Activated CD4-positive, alpha-beta T cell treated with anti-CD3 and anti-CD28 coated beads, Interleukin-2, Interleukin-4, amounts not matched to agents 100 ng/mL and 50 ng/mL, durations not matched to agents 16 hours and 8 hours (primary cell): ENCODE data around the gene AMPD3.

Source experiments
- DNase-seq: peaks from one replicate; pipeline ENCODE4 v3.0.0-alpha.2; 2020; ENCODE audit warnings: low spot score

Gene AMPD3

DNA sequence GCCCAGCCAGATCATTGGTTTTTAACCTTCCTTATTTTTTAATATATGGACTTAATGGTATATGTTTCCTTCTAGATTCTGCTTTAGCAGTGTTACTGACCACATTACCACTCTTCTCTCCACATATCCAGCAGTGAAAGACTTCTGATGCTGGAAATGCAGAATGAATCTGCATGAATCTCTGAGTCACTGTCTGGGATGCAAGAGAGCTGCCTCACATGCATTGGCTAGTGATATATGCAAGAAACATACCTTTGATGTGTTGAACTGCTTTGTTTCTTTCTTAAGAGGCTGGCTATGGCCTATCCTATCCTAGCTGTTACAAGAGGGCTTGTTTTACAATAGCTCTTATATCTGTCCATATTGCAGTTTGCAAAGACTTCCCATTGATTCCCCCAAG, 16.6 kb upstream of the AMPD3 start:
- no peak for DNase-seq

DNA sequence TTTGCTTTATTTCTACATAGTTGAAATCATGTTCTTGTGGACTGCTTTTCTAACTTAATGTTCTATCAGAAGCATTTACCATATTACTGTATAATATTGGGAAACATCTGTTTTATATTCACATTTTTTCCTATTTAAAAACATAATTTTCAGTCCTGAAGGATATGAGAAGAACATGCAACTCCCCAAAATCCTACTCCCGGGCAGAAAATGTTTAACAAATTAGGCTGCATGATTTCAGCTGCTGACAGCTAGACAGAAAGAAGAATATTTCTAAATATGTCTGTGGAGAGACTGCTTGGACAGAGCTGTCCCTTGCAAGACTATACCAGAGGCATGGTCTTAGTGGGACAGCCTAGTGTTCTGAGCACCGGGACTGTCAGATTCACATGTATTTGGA, 15.7 kb upstream of the AMPD3 start:
- DNase-seq, result no peak

DNA sequence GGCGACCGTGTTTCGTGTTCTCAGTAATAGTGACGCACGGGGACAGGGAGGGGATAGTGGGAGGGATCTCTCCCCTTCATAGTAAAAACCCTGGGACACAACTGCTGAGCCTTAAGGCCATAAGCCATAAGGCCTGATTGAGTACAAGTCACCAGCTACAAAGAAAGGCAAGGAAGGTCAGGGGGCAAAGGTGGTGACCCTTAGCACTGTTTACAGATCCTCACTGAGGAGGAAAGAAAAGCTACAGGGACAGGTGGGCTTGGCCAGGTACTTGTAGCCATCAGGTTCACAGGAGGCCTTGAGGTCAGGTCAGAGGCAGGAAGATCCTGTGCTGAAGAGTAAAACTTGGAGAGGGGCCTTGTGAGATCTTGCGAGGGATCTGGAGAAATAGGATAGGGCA, 15.1 kb upstream of the AMPD3 start:
- no peak for DNase-seq

DNA sequence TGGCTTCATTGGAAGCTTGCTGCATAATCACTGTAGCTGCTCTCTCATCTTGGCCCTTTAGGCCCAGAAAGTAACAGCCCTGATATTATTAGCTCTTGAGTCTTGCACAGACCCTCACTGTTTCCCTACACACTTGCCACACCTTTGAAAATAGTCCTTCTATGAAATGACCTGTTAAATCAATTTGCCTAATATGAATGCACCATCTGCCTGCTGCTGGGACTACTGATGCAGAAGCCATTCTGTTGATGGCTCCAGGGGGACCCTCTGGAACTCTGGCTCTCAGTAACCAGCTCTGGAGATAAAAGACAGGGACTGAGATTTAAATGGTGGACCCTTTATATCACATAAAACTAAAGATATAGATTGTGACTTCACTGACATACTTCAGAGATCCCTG, 14.7 kb upstream of the AMPD3 start:
- no peak for DNase-seq

DNA sequence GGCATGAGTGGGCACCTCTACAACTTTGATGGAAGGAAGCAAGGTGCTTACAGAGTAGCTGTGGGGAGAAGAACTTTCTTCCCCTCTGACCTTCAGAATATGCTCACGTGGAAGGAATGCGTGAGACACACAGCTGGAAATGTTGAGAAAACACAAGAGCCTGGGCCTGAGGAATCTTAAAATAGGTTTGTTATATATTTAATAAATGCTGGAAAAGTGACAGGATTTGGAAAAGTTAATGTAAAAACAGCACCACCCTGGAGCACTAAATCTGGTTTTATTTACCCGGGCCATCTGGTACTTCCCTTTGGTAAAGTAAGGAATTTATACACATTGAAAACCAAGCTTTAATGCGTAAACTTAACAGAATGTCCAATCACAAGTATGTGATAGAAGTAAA, 14.0 kb upstream of the AMPD3 start:
- no peak for DNase-seq

DNA sequence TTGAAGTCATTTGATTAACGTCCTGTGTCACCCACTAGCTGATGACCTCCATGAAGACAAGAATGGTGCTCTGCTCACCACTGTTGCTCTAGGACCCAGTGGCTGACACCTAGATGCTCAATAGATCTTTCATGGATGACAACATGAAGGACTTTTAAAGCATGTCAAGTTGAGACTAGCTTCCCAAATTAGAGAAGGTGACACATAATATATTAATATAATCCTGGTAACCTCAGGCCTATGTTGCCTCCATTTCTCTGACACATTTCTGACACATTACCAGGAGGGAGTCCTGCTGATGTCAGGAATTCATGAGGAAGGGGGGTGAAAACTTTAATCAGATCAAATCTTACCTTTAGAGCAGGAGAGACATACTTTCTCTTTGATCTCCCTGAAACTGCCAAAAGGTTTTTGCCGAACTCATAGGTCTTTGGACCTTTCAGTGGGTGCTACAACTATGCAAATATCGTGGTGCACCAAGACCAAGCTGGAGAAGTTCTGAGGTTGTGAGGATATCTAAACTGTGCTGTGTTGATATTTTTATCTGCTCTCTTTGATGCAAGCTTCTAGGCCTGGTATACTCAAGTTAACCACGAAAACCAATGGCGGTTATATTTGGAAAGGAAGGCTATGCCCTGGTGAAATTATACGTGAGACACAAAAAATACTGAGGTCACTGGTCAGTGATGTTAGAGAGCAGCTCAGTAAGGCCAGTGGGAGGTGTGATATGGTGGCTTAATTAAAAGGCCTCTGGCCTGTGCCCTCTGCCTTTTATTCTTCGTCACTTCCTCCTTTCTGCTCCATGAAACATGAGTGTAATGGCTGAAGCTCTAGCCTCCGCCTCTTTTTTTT, 13.2 kb upstream of the AMPD3 start:
- DNase-seq, result peak; percentile 19

DNA sequence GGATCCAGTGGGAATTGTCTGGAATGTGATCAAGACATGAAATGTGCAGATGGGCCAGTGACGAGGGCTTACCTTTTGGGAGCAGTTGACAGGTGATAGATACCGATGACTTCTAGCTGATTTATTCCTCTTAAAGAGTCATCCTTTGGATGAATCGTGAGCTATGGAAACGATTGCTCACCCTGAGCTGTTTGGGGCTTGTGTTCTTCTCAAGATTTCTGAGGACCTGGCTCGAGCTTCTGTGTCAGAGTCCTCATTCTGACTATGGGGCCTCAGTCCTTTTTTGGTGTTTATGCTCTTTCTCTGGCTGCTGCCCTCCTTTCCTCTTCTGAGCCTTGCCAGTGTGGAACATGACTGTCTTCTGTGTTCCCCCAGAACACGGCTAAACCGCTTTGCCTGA, 11.9 kb upstream of the AMPD3 start:
- DNase-seq, result no peak

DNA sequence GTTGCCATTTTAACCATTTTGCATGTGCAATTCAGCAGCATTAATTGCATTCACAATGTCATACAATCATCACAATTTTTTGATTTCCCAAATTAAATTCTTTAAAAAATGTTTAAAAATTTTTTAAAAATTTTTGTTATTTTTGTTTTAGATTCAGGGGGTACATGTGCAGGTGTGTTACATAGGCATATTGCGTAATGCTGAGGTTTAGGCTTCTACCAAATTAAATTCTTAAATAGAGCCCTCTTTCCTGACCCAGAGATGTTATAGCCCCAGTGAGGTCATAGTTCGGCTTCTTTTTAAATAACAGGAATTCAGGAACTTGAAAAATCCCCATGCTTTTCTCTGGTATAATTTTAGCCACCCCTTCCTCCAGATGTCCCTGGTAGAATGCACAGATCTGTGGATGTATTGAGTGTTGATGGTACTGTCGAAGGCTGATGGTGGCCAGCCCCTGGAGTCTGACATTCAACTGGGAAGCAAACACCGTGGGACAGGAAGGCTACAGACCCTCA, 11.3 kb upstream of the AMPD3 start:
- no peak for DNase-seq

DNA sequence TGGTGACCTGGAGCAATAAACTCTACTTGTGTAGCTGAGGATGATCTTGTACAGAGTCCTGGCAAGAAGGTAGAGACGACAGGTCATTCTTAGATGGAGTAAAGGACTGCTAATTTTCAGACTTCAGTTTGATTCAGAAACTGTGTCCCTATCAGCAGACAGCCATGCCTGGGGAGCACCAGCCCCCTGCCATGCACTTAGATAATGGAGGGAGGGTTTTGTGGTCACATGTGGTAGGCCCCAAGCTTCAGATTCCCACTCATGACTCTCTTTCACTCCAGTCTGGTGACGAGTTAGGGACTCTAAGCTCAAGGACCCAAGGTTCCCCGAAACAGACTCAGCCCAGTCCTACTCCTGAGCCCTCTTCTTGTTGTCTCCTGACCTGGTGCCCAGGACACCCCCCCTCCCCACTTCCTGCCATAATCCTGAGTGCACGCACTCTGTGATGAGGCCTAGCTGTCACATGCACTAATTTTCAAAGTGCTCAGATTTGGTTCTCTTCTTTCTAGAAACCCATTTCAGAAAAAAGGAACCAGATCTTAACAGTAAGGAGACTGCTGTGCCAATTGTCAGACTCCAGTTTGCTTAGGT, 10.2 kb upstream of the AMPD3 start:
- DNase-seq, result no peak

DNA sequence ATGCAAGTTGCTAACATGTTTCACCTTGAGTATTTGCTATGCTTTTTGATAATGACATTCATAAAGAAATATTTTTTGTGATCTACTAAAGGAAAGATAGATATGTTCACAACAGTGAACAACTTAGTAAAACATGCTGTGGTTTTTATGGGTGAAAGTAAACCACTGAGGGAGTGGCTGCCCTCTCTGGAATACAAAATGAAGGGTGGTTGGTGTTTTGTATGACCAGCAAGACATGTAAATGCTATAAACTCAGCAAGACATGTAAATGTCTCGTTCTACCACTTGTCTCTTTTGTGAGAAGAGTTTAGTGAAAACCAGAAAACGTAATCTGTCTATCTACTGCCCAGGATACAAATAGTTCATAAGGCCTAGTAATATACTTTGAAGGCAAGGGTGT, 7.6 kb upstream of the AMPD3 start:
- DNase-seq, result no peak

DNA sequence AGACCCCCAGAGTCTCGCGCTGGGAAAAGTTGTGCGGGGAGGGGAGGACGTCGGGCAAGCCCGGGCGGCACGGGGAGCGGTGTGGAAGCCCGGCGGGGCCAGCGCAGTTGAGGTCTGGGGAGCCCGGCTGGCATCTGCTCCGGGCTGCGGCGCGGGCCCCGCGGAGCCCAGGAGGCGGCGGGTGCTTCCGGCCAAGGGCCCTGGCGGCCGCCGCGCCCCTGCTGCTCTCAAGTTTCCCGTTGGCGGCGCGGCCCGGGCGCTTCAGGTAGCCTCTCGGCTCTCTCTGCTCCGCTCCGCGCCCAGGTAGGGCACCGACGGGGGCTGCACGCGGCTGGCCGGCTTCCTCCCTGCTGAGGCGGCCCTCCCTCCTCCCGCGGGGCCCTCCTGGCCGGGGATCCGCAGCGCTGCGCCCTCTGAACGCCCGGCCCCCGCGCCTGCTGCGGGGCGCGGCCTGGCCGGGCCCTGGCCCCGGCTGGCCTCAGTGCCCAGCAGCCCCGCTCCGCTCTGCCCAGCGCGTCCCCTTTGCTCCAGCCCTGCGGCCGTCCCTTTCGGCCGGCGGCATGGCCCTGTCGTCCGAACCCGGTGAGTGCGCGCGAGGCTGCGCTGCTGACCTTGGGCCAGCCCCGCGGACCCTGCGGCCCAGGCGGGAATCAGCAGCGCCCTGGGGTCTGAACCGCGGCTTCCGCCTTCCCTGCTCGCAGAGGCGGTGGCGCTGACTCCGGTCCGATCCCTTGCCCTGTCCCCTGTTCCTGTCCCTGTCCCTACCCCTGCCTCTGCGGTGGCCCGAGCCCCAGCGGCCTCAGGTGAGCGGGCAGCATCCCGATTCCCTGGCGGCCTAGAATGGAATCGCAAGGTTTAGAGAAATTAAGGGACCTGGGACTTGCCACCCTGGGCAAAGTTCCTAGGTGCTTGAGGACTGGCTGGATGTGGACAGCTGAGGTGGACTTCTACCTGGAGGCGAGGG, 4.3 kb upstream of the AMPD3 start:
- DNase-seq, result peak; percentile 44

DNA sequence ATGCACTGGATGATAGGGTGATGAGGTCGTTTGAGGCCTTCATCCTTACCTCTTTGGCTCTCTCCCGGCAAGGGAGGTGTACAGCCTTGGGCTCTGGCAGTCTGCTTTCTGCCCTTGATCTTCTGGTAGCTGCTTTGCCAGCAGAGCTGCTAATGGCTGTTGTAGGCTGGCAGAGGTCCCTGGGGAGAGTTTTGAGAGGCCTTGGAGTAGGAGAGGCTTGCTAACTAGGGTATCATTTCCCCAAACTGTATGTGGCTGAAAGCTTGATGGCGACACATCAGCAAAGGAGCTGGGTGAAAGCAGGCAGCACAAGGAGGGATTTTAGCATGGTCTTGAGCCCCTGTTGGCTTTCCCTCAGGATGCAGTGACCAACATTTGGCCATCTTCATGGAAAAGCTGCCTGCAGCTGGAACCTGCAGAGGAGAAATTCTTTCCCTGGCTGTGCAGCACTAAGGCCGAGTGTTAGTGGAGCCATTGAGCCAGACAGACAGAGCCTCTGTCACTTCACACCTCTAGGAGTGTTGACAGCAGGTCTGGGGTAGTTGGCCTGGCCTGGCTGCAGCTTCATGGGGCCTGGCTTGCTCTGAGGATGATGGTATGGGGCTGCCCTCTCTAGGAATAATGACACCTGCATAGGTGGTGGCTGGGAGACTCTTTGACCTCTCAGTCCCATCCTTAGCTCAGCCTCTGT, 3.5 kb upstream of the AMPD3 start:
- no peak for DNase-seq

DNA sequence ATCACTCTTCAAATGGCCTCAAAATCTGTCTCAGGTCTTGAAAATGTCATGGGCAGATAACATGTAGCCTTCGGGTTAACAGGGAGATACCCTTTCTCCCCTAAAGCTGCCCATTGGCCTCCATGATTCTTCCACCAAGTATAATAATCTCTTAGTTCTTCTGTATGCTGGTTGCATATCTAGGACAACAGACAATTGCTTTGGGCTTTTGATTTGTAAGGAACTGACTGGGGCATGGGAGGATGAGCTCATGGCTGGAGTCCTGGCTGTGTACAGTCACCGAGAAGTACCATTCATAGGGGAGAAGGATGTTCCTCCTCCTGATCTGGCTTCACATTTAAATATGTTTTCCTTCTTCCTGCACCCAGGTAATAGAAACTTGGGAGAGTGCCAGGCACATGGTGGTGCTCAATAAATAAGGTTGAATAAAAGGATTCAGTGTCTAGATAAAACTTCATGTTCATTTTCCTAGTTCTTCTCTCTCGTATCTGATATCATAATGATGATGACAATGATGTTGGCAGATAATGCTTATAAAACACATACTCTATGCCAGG, 2.8 kb upstream of the AMPD3 start:
- no peak for DNase-seq

DNA sequence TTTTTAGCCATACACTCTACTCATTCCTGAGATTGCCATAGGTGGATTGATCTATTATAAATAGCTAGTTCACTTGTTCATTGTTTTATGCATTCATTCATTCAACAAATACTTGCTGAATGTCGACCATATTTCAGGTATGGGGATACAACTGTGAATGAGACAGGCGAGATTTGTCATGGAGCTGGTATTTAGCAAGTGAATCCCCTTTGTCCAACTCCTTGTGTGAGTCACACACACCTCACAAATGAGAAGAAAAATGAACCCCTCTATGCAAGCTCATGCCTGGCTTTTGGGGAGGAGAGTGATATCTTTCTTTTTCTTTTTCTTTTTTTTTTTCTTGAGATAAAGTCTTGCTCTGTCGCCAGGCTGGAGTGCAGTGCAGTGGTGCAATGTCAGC, 1.8 kb upstream of the AMPD3 start:
- no peak for DNase-seq

DNA sequence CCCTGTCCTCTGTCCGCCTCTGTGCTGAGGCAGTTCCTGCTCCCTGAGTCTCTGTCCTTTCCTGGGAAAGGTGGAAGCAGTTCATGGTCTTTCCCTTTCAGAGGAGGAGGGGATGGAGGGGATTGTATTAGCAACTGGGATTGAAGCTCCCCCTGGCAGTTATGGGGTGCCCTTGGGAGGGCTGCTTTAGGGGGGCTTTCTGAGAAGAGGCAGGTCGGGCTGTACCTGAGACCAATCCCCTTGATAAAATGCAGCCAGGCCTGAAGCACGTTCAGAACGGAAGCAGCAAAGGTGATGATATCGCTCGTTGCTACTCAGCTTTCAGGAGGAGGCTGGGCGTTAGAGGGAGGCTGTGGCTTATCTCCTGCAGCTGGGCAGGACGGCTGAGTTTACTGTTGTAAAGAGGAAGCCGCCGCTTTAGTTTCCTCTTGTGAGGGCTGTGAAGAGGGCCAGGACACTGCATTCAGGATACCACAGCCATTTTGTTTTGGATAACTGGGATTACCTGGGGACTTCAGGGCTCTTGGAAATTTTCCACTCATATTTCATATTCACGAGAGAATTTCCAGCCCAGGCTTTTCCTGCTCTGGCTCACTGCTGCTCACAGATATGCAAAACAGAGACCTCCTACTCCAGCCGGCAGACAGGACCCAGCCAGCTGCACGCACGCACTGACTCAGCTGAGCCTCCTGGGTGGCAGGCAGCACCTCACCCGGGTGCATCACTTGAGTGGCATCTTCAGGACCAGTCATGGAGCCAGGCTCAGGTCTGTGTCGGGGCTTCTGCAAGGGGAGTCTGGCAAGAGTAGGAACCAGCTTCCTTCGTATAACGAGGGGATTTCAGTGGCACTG, 798 bp downstream of the AMPD3 start:
- peak; percentile 84 for DNase-seq

DNA sequence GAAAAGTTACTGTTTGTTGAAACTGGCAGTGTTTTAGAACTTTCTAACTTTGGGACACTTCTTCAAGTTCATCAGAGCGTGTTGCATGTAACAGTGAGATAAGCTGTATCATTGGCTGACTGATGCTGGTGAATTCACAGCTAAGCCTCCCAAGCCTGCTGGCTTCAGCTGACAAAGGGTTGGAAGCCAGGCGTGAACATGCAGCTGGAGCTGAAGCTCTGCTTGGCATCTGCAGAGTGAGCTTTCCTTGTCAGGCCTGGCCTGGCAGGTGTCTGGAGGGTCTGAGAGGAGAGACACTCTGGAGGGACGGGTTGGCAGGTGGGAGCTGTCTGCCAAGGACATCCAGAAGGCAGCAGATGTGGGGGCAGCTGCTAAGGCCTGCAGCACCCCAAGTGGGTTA, 1.5 kb downstream of the AMPD3 start:
- DNase-seq, result no peak

DNA sequence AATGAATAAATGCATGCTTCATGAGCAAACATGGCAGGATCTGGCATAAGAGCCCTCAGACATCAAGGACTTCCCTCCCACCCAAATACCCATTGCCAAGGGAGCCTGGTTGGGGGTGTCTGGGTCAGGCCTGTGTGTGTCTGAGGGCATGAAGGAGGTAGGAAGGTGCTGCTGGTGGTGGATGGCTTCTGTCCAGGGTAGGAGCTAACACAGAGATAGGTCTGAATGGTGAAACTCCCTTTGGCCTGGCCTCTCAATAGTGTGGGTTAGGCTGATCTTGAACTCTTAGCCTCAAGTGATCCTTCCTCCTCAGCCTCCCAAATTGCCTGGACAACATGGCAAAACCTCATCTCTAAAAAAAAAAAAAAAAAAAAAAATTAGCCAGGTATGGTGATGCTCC, 2.8 kb downstream of the AMPD3 start:
- DNase-seq, result no peak

DNA sequence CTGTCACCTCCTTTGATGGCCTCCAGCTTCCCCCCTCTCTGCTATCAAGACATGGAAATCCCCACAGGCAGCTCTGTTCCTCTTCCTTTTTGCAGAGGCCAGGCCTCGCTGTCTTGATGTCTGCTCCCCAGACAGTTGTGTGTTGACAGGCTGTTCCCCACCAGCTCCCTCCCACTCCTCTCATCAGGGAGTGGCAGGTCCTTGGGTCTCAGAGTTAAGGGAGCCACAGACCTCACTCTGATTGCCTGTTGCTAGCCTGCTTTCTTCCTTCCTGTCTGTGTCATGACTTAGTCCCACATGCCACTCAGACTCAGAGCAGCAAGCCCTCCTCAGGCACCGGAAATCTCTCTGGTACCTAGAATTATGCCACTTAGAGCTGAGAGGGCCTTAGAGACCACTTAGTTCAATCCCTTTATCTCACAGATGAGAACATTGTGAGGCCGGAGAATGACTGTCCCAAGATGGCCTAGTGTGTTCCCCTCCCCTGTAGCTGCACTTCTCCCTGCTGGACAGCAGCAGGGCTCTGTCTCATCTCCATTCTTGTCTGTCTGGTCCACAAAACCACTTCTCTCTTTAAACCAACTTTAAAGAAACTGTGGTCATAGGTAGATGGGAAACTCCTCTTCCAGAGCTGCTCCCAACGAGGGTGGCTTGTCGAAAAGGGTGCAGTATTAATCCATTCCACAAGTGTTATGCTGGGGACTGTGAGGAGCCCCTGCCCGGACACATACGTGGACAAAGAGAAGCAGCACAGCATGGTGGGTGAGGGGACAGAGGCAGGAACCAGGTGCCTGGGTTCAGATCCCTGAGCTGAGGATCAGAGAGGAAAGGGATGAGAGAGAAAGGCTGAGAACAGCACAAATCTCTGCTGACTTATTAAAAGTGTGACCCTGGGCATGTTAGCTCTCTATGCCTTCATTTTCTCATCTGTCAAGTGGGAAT, 4.2 kb downstream of the AMPD3 start:
- DNase-seq, result peak; percentile 84

DNA sequence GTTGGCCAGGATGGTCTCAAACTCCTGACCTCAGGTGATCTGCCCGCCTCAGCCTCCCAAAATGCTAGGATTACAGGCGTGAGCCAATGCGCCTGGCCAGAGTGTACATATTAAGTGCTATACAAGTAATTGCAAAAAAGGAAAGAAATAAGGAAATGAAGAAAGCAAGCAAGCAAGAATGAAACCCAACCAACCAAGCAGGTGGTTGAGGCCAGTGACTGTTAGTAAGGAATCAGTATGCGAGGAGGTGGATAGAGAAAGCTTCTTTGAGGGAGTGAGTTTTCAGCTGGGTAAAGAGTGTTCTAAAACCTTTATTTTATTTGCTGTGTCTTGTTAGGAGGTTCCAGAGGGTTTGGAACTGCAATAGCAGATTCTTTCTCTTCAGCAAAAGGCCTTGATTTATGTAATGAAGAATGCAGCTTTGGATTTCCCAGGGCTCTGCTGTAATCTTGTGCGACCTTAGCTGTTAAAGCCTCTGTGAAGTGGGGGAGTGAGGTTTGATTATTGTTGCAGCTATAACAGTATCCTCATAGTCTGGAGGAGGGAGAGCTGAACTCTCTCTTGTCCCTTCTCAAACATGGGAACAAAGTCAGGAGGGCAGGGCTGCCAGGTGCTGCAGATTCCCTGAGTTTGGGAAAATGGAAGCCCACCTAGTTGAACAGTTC, 5.7 kb downstream of the AMPD3 start:
- no peak for DNase-seq
